ENCODE measurements around the gene CHST8.
A peak's percentile ranks its signal among the peaks of the same experiment; 100 is the strongest.

Gene CHST8

GRCh38 chr19:33795370-33796163 lies 173.8 kb downstream of the CHST8 start:
- Histone ChIP-seq H3K27ac (ENCODE audit: poor library complexity, severe bottlenecking) (peak overlapping the region; percentile 80), H3K4me3 (ENCODE audit: severe bottlenecking) (peak overlapping the region; percentile 82), H3K27me3 (ENCODE audit: insufficient read depth, poor library complexity, severe bottlenecking) (no peaks in the 10 kb centered on the region), H3K4me1 (ENCODE audit: insufficient read depth, poor library complexity, severe bottlenecking) (no peaks in the 10 kb centered on the region), H3K9me3 (ENCODE audit: severe bottlenecking) (no peaks in the 10 kb centered on the region), H3K36me3 (ENCODE audit: low read depth) (peaks cover 7% of the 10 kb centered on the region; the same call in 1 of the 2 replicates)
- DNase-seq (ENCODE audit: low spot score) (no peak), ATAC-seq (ENCODE audit: low read depth) (peak; percentile 74)
- TF ChIP-seq, protein P1, sequence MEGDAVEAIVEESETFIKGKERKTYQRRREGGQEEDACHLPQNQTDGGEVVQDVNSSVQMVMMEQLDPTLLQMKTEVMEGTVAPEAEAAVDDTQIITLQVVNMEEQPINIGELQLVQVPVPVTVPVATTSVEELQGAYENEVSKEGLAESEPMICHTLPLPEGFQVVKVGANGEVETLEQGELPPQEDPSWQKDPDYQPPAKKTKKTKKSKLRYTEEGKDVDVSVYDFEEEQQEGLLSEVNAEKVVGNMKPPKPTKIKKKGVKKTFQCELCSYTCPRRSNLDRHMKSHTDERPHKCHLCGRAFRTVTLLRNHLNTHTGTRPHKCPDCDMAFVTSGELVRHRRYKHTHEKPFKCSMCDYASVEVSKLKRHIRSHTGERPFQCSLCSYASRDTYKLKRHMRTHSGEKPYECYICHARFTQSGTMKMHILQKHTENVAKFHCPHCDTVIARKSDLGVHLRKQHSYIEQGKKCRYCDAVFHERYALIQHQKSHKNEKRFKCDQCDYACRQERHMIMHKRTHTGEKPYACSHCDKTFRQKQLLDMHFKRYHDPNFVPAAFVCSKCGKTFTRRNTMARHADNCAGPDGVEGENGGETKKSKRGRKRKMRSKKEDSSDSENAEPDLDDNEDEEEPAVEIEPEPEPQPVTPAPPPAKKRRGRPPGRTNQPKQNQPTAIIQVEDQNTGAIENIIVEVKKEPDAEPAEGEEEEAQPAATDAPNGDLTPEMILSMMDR (IDR thresholded peaks at IDR 0.05; ENCODE audit: poor library complexity, severe bottlenecking) = peak; percentile 98

- Histone ChIP-seq H3K9me3 (ENCODE audit: severe bottlenecking) (no peaks in the 10 kb centered on the region), H3K27me3 (ENCODE audit: insufficient read depth, poor library complexity, severe bottlenecking) (no peaks in the 10 kb centered on the region), H3K4me3 (ENCODE audit: severe bottlenecking) (peak within 1 kb of the TSS; percentile 82), H3K36me3 (ENCODE audit: low read depth) (peaks cover 7% of the 10 kb centered on the region; the same call in 1 of the 2 replicates), H3K27ac (ENCODE audit: poor library complexity, severe bottlenecking) (peak within 1 kb of the TSS; percentile 80), H3K4me1 (ENCODE audit: insufficient read depth, poor library complexity, severe bottlenecking) (no peaks in the 10 kb centered on the region)
- ATAC-seq (ENCODE audit: low read depth) = peak; percentile 24
- no peak for DNase-seq (ENCODE audit: low spot score)
- TF ChIP-seq, protein P1 (IDR thresholded peaks at IDR 0.05; ENCODE audit: poor library complexity, severe bottlenecking) = no peak
Observed at GRCh38 chr19:33796164-33796875, 174.6 kb downstream of the CHST8 start, which contains the start of gene KCTD15. Gene KCTD15, plus strand, starts transcription at chr19:33796870. Its CDS starts 3,585 bp downstream, at chr19:33800455.

DNA sequence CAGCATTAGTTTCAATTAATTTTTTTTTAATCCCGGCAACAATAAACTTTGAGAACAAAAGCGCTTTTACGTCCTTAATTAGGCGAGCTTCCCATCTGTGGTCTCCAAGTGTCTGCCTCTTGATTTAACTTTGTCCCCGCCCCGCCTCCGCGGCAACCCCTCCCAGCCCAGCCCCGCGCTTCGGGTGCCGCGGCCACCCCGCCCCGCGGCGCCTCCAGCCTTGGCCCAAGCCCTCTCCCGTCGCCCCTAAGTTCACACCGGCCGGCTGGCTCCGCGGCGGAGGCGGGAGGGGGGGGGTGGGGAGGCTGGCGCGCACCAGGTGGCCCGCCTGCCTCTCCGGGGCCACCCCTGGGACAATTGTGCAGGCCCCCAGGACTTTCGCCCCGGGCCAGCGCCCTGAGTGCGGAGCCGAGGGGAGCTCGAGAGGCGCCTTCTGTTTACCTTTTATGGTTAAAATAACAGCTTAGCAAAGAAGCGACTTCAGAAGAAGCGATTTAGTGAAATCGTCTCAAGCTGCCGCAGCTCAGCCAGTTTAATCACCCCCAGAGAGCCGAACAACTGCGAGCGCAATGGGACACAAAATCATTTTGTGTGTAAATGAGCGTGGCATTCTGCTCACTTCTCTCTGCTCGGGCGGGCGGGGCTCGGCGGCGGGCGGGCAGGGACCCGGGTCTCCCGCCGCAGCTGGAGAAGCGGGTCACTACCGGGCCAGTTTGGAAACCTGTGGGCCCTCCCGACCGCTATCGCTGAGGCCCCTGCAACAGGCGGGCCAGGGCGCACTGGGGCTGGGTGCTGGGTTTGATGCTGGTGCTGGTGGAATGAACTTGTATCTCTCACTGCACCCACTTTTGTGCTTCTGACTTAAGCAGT lies 176.3 kb downstream of the CHST8 start:
- Histone ChIP-seq H3K27ac (ENCODE audit: poor library complexity, severe bottlenecking) (no peak overlapping the region), H3K4me3 (ENCODE audit: severe bottlenecking) (peak overlapping the region; percentile 82), H3K4me1 (ENCODE audit: insufficient read depth, poor library complexity, severe bottlenecking) (no peaks in the 10 kb centered on the region), H3K27me3 (ENCODE audit: insufficient read depth, poor library complexity, severe bottlenecking) (no peaks in the 10 kb centered on the region), H3K36me3 (ENCODE audit: low read depth) (peaks cover 22% of the 10 kb centered on the region), H3K9me3 (ENCODE audit: severe bottlenecking) (no peaks in the 10 kb centered on the region)
- no peak for DNase-seq (ENCODE audit: low spot score)
- TF ChIP-seq, protein P1 (IDR thresholded peaks at IDR 0.05; ENCODE audit: poor library complexity, severe bottlenecking) = no peak
- no peak for ATAC-seq (ENCODE audit: low read depth)

- TF ChIP-seq, protein P1 (IDR thresholded peaks at IDR 0.05; ENCODE audit: poor library complexity, severe bottlenecking) = no peak
- Histone ChIP-seq H3K9me3 (ENCODE audit: severe bottlenecking) (no peaks in the 10 kb centered on the region), H3K27me3 (ENCODE audit: insufficient read depth, poor library complexity, severe bottlenecking) (no peaks in the 10 kb centered on the region), H3K36me3 (ENCODE audit: low read depth) (peaks cover 24% of the 10 kb centered on the region), H3K27ac (ENCODE audit: poor library complexity, severe bottlenecking) (no peak overlapping the region), H3K4me3 (ENCODE audit: severe bottlenecking) (no peak overlapping the region), H3K4me1 (ENCODE audit: insufficient read depth, poor library complexity, severe bottlenecking) (no peaks in the 10 kb centered on the region)
- no peak for DNase-seq (ENCODE audit: low spot score)
- ATAC-seq (ENCODE audit: low read depth) = no peak
Observed at GRCh38 chr19:33798681-33799111, 176.9 kb downstream of the CHST8 start.

All from RWPE2 (cell line).